H1 (cell line): ENCODE results near the gene ENPP3. TPM values are rescaled to one million over a fixed set of nuclear protein-coding genes. Genes with fewer than 3 reads are reported as not detected.

Experiments
- ATF3 ChIP-seq: IDR thresholded peaks from 2 replicates; pipeline ENCODE4 v1.6.1; 2011; ENCODE audit warnings: low read depth, mild to moderate bottlenecking, low read length; ENCODE audit not compliant: insufficient read depth
- CHD1 ChIP-seq: IDR thresholded peaks from 2 replicates; pipeline ENCODE4 v1.6.1; 2012; ENCODE audit warnings: low read depth, low read length, improper control_type of control experiment
- CHD7 ChIP-seq: fragments of 300-600 bp; sonication (generic); IDR thresholded peaks from 2 replicates; pipeline ENCODE4 v1.7.1; 2012; ENCODE audit warnings: low read length, moderate library complexity, mild to moderate bottlenecking, inconsistent platforms; ENCODE audit not compliant: insufficient replicate concordance
- EZH2 ChIP-seq: fragments of 200-600 bp; sonication (generic); IDR thresholded peaks from 2 replicates; pipeline ENCODE4 v1.7.1; 2012; ENCODE audit warnings: low read depth, mild to moderate bottlenecking, moderate library complexity, low read length, inconsistent platforms; ENCODE audit not compliant: severe bottlenecking
- KDM4A ChIP-seq: IDR thresholded peaks from one replicate; pipeline ENCODE4 v1.7.1; 2012; ENCODE audit warnings: low read depth, mild to moderate bottlenecking, moderate library complexity, low read length, inconsistent platforms; ENCODE audit not compliant: severe bottlenecking
- POU5F1 ChIP-seq: IDR thresholded peaks from 2 replicates; pipeline ENCODE4 v1.6.1; 2011; ENCODE audit warnings: low read depth, mild to moderate bottlenecking, low read length, moderate library complexity
- RXRA ChIP-seq: IDR thresholded peaks from 2 replicates; pipeline ENCODE4 v1.6.1; 2011; ENCODE audit warnings: low read depth, mild to moderate bottlenecking, low read length, moderate library complexity; ENCODE audit not compliant: insufficient read depth
- SIX5 ChIP-seq: IDR thresholded peaks from 2 replicates; pipeline ENCODE4 v1.6.1; 2011; ENCODE audit warnings: mild to moderate bottlenecking, low read depth, low read length
- polyA plus RNA-seq, 7 experiments: library from polyadenylated mRNA; depleted of rRNA in 3 of 7; stranded (reverse) in 5 of 7; unstranded in 2 of 7; fragments of >200 nt in 5 of 7; fragments of 200-250 nt in 2 of 7; gene quantifications; 1 replicate in 5 of 7; 2 replicates in 1 of 7; 4 replicates in 1 of 7; pipeline versions ENCODE4 v1.2.1 to v1.2.3, GENCODE V29; 2011 to 2013; ENCODE audit warnings: missing spikeins in 2 of 7, mixed read lengths in 2 of 7
- total RNA-seq: library from RNA; stranded (reverse); fragmentation: NEBNext Ultra II Directional; extraction: Animal tissue kit (Norgen Biotek cat#: 25700); gene quantifications from 2 replicates; pipeline ENCODE4 v1.2.1, GENCODE V29; 2021

Gene ENPP3
- total and polyA plus RNA-seq, 2 of the 8 experiments (the other 6 are each of a cell fraction or from before 2014, with no cell fraction given) = 0.11 TPM; not detected in 1

- peak; percentile 52 for TF ChIP-seq CHD7
- TF ChIP-seq POU5F1 = 0 out of 2 replicates have a peak, but pooled peaks have one; percentile 33
- no peak for TF ChIP-seq EZH2
- no peak for TF ChIP-seq CHD1
- TF ChIP-seq SIX5 = peak; percentile 59; the same call in 1 of the 2 replicates
- TF ChIP-seq RXRA = 0 out of 2 replicates have a peak, but pooled peaks have one; percentile 80
- peak; percentile 26 for TF ChIP-seq KDM4A
- TF ChIP-seq ATF3 = peak; percentile 77; the same call in 1 of the 2 replicates
Observed at GRCh38 chr6:131627724-131628682, 9.1 kb upstream of the ENPP3 start, which contains the start of gene MED23 (continued).
